ENCODE measurements around the gene NEUROD6. TPM values are rescaled to one million over a fixed set of nuclear protein-coding genes. Genes with fewer than 3 reads are reported as not detected.

Gene NEUROD6
- total RNA-seq, 4 donors from 2014 or later, result not detected

DNA sequence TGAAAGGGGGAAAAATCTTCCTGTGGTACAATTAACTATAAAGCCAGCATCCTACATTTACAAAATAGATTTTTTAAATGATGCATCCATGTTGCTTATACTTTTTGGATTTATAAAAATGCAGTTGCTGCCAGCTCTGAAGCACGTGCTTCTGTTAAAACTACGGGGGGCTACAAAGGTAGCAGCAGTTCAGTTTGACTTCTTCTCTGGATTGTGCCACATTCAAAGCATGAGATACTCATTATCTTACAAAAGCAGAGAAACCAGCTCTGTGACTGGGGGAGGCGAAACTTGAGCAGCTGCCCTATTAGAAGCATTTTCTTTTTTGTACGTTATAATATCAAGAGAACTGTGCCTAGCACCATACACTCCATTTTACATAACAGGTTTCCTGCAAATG, 31.1 kb downstream of the NEUROD6 start:
- ATAC-seq (ENCODE audit: low FRiP score), result no peak
- DNase-seq (ENCODE audit: low spot score), result no peak
- TF ChIP-seq, protein P1, sequence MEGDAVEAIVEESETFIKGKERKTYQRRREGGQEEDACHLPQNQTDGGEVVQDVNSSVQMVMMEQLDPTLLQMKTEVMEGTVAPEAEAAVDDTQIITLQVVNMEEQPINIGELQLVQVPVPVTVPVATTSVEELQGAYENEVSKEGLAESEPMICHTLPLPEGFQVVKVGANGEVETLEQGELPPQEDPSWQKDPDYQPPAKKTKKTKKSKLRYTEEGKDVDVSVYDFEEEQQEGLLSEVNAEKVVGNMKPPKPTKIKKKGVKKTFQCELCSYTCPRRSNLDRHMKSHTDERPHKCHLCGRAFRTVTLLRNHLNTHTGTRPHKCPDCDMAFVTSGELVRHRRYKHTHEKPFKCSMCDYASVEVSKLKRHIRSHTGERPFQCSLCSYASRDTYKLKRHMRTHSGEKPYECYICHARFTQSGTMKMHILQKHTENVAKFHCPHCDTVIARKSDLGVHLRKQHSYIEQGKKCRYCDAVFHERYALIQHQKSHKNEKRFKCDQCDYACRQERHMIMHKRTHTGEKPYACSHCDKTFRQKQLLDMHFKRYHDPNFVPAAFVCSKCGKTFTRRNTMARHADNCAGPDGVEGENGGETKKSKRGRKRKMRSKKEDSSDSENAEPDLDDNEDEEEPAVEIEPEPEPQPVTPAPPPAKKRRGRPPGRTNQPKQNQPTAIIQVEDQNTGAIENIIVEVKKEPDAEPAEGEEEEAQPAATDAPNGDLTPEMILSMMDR (IDR thresholded peaks at IDR 0.05), result no peak

DNA sequence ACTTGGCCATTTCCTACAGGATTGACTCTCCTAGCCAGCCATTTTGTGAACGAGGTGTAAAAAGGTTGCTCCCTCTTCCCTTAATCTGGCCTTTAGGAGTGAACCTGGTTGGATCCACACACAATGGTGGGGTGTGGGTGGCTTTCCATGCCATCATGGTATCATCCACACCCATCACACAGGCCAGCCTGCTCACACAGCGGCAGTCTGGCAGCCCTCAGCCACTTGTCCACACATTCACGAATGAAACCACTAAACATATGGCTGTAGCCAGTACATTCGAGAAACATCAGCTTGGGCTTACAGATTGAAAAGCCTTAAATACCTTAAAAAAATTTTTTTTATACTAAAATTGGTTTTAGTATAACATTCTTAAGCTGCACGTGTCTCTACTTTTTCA, 31.9 kb downstream of the NEUROD6 start:
- DNase-seq (ENCODE audit: low spot score) (no peak), ATAC-seq (ENCODE audit: low FRiP score) (no peak)
- TF ChIP-seq, protein P1 (IDR thresholded peaks at IDR 0.05), result no peak

DNA sequence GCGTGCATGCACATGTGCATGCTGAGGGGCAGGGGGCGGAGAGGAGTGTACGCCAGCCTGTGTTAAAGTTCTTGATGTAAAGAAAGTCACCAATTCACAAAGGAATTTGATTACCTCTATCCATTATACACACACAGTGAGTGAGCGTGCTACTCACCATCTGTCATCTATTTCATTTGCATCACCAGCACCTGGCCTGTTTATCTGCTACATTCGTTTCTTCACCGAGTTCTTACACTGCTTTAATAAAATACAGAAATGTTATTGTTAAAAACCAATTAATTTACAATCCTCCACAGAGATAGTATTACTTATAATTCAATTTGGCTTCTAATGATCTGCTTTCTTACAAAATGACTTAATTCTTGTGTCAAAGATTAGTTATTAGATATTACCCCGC, 32.6 kb downstream of the NEUROD6 start:
- ATAC-seq (ENCODE audit: low FRiP score) (no peak), DNase-seq (ENCODE audit: low spot score) (no peak)
- TF ChIP-seq, protein P1 (IDR thresholded peaks at IDR 0.05), result no peak

DNA sequence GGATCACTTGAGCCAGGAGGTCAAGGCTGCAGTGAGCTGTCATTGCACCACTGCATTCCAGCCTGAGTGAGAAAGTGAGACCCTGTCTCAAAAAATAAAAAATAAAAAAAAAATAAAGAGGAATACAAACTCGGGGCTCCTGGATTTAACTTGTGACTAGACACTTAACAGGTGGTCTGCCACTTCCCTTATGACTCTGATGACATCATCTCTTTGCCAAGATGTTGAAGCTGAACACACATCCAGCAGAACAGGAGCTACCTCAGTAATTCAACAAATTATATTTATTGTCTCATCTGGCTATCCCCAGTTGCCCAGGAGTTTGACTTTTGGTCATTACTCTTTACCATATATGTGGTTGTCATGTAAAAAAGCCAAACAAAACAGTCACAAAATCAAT, 35.3 kb downstream of the NEUROD6 start:
- TF ChIP-seq, protein P1 (IDR thresholded peaks at IDR 0.05), result no peak
- no peak for ATAC-seq (ENCODE audit: low FRiP score)

DNA sequence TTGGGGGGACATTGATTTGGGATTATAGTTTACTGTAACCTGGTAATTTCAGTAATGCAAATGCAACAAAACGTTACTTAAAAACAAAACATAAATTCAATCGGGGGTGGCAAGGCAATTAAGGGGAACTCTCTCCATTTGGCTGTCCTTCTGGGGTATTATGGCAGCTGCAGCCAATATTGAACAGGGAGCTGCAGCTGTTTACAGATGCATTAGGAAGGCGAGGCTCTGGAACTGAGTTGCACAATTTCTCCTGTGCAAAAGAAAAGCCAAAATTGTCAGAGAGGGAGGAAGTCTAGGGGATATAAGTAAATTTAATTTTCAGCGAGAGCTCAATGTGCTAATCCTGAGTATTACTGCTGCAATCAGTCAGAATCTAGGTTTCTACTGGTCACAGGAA, 36.1 kb downstream of the NEUROD6 start:
- DNase-seq (ENCODE audit: low spot score), result no peak
- no peak for ATAC-seq (ENCODE audit: low FRiP score)
- TF ChIP-seq, protein P1 (IDR thresholded peaks at IDR 0.05), result no peak

More for the DNA sequence above, 35.3 kb downstream of the NEUROD6 start:
- no peak for DNase-seq (ENCODE audit: low spot score)

DNA sequence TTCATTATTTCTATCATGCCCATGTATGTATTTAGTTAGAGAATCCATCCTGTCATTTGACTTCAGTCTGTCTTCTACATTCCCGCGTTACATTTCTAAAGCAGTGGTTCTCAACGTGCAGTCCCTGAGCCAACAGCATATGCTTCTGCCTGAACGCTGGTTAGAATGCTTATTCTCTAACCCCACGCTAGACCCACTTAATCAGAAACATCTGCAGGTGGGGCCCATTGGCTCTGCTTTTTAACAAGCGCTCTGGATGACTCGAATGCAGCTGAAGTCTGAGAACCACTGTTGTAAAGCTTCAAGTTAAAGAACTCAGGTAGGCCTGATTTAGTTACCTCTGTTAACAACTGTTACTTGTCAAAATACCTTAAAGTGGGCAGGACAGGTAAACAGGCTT, 38.2 kb downstream of the NEUROD6 start:
- TF ChIP-seq, protein P1 (IDR thresholded peaks at IDR 0.05), result no peak
- no peak for DNase-seq (ENCODE audit: low spot score)
- no peak for ATAC-seq (ENCODE audit: low FRiP score)

DNA sequence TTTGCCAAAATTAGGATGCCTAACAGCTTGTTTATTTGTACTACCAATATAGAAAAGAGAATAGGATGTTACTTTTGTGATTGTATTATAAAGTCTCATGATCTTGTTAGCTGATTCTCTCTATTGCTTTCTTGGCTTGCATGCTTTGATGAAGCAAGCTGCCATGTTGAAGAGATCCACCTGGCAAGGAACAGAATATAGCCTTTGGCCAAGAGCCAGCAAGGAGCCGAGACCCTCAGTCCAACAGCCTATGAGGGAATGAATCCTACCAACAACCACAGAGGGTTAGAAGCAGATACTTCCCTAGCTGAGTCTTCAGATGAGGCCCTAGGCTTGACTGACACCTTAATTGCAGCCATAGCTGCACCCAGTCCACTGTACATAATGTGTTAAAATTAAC, 41.2 kb downstream of the NEUROD6 start:
- DNase-seq (ENCODE audit: low spot score), result no peak
- TF ChIP-seq, protein P1 (IDR thresholded peaks at IDR 0.05), result no peak
- no peak for ATAC-seq (ENCODE audit: low FRiP score)
